HG03432 (cell line): Measurements from ENCODE around the gene SOWAHC.
"Not testable (repeated sequence)": the region's sequence is repeated elsewhere in the genome, so short reads cannot be mapped to it uniquely, and the experiment has no call there.

Experiments used
- ATAC-seq: cut with Tn5 transposase; IDR thresholded peaks from one replicate; pipeline ENCODE4 v1.9.1; 2021; ENCODE audit warnings: mild to moderate bottlenecking, moderate library complexity; ENCODE audit not compliant: unreplicated experiment

SOWAHC gene

GRCh38 chr2:109613922-109614714 lies at the start of gene SOWAHC, which contains the start of gene SEPTIN10:
Gene SOWAHC, plus strand, starts transcription at chr2:109614364. Its CDS starts 126 bp downstream, at chr2:109614490.
Gene SEPTIN10, minus strand, starts transcription at chr2:109613966. Its CDS starts 139 bp downstream, at chr2:109613827.
- ATAC-seq: peak; percentile 83

GRCh38 chr2:109575373-109575772 lies 38.8 kb upstream of the SOWAHC start:
- no peak for ATAC-seq

DNA sequence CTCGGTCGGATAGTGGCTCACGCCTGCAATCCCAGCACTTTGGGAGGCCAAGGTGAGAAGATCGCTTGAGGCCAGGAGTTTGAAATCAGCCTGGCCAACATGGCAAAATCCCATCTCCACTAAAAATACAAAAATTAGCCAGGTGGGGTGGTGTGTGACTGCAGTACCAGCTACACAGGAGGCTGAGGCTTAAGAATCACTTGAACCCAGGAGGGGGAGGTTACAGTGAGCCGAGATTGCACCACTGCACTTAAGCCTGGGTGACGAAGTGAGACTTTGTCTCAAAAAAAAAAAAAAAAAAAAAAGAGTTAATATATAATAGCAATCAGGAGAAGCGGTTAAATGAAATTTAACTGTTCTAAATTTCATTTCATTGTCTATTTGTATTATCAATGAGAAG lies 36.5 kb upstream of the SOWAHC start:
- not testable (repeated sequence) for ATAC-seq

- peak; percentile 57 for ATAC-seq
Measured at GRCh38 chr2:109582928-109583895, 31.0 kb upstream of the SOWAHC start.

GRCh38 chr2:109586687-109587086 lies 27.5 kb upstream of the SOWAHC start:
- ATAC-seq: no peak

- no peak for ATAC-seq
Measured at GRCh38 chr2:109591206-109591605, 23.0 kb upstream of the SOWAHC start.

DNA sequence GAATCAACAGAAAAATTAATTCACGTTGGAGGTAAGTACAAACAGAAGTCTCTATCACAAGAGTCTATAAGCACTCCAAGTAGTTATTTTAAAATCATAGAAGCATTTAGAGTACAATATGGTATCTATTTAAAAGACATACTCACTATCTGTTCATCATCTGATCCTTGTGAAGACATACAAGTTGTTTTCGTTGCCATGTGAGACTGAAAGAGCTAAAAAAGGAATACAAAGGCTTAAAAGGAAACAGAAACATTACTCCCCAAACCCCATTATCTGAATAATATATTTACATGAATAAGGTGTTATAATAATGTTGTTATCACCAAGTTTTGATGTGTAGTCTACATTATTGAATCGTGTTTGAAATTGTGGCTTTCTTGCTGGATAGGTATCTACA lies 21.3 kb upstream of the SOWAHC start:
- no peak for ATAC-seq

DNA sequence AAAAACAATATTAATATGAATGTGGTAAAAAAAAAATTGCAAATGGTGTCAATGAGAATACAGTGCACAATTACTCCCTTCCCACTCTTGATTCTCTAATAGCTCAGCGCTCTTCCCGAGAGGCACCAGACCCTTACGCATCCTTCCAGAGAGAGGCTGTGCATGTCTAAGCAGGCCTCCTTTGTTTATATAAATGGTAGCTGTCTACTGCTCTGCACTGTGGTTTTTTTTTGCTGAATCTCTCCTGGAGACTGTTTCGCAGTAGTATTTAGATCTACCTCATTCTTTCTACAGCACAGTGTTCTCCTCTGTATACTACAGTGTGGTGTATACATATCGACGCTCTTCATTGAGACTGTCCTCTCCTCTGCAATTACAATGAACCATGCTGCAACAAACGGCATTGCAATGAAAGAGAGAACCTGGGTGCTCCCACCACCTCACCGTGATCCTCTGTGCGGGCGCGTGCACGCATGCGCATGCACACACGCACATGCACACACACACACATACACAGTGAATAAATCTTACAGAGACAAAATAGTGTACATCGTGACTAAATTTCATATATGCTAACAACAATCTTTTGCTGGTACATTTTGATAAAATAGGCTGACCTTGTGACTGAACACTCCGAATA lies 19.8 kb upstream of the SOWAHC start:
- no peak for ATAC-seq

DNA sequence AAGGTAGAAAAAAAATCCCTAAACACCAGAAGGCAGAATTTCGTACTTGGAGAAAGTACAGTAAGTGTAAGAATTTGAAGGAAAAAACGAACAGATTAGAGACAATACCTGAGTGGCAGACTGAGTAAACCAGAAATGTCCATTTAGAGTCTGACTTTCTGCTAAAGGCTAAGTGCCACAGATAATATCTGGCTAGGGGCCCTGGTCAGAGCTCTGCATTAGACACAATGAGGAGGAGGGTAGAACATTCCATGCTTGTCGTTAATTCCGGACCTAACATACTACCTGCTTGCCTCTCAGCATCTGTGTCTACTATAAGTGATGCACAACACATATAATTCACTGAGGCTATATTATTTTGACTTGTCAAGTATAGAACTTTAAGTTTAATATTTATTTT lies 18.5 kb upstream of the SOWAHC start:
- no peak for ATAC-seq

- no peak for ATAC-seq
Measured at GRCh38 chr2:109597283-109597682, 16.9 kb upstream of the SOWAHC start.

DNA sequence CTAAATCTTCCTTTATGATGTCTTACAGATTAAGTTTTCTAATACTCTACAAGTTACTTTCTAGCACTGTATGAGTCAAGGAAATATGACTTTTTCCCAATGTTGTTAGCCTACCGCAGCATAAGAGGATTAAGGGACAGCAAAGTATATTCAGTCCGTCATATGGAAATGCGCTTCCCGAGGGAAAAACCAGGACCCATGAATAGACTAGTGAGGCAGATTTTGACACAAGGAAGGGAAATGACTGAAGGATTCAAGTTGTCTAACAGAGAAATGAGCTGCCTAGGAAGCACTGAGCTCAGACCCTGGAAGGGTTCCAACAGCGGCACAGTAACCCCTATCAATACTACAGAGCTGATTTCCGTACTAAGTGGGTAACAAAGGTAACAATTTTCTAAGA lies 12.4 kb upstream of the SOWAHC start:
- ATAC-seq: no peak

DNA sequence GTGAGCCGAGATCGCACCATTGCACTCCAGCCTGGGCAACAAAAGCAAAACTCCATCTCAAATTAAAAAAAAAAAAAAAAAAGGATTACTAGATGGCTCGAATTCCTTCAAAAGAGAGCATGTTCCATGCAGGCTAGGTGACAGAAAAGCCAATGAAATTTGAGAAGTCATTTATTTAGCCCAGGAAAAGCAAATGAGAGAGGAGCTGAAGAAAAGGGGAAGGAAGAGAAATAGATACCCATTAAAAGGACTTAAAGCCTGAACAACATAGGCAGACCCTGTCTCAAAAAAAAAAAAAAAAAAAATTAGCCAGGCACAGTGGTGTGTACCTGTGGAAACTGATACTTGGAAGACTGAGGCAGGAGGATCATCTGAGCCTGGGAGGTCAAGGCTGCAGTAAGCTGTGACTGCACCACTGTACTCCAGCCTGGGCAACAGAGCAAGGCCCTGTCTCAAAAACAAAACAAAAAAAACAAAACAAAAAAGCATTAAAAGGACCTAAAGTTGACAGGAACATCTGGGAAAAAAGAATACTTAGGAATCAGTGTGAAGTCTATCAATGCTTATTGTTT lies 11.5 kb upstream of the SOWAHC start:
- no peak for ATAC-seq

DNA sequence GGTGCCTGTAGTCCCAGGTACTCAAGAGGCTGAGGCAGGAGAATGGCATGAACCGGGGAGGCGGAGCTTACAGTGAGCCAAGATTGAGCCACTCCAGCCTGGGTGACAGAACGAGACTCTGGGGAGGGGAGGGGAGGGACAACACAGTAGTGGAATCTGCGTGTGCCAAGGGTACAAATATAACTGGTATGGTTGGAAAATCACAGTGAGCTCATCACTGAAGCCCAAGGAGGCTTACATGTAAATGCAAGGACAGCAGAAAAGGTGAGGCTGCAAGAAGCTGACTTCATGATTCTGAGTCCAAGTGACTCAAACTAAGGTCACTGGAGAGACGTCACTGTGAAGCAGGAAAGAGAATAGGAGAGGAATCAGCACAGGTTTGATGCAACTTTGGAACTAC lies 9.6 kb upstream of the SOWAHC start:
- no peak for ATAC-seq

- ATAC-seq: no peak
Measured at GRCh38 chr2:109607766-109608165, 6.4 kb upstream of the SOWAHC start.

DNA sequence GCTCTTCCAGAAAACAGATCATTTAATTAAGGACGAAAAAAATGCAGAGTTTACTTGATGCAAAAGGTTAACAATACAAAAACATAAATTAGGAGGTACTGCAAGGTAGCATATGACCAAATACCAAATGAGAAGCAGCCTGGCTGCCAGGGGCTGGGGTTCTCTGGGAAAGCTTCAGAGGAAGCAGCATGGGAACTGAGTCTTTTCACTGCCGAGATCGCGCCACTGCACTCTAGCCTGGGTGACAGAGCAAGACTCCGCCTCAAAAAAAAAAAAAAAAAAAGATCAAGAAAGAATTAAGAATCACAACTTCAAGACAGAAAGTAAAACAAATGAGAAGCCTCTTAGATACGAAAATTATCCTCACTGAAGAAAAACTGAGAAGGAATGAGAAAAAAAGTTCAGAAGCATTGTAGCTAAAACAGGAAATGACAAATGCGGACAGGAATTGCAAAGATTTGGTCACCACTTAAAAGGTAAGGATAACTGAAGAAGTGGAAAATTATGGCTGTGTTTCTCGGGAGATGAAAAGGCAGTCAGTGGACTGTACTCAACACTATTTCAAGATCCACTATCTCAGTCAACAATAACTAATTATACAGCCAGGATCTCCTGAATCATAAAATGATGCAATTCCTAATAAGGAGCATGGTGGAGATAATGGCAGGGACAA lies 4.7 kb upstream of the SOWAHC start:
- ATAC-seq: no peak

GRCh38 chr2:109611467-109612095 lies 2.6 kb upstream of the SOWAHC start:
- ATAC-seq: no peak

- ATAC-seq: peak; percentile 31
Measured at GRCh38 chr2:109613081-109613921, 863 bp upstream of the SOWAHC start.

DNA sequence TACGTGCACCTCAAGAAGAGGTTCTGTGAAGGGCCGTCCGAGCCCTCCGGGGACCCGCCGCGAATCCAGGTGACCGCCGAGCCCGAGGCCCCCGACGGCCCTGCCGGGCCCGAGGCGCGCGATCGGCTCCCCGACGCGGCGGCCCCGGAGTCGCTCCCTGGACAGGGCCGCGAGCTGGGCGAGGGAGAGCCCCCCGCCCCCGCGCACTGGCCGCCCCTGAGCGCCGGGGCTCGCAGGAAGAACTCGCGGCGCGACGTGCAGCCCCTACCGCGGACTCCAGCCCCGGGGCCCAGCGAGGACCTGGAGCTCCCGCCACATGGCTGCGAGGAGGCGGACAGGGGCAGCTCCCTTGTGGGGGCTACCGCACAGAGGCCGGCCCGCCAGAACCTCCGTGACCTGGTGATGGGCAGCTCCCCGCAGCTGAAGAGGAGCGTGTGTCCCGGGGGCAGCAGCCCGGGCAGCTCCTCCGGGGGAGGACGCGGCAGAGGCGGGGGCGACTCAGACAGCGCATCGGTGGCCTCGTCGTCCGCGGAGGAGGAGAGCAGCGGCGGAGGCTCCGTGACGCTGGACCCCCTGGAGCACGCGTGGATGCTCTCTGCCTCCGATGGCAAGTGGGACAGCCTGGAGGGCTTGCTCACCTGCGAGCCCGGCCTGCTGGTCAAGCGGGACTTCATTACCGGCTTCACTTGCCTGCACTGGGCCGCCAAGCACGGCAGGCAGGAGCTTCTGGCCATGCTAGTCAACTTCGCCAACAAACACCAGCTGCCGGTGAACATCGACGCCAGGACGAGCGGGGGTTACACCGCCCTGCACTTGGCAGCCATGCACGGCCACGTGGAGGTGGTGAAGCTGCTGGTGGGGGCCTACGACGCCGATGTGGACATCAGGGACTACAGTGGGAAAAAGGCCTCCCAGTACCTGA lies 812 bp downstream of the SOWAHC start:
- ATAC-seq: no peak
